Liver (tissue), 9 donors: Measurements from ENCODE around the gene C1orf174. TPM values are rescaled to one million over a fixed set of nuclear protein-coding genes. Genes with fewer than 3 reads are reported as not detected.
A peak's percentile ranks its signal among the peaks of the same experiment; 100 is the strongest.

Experiments
- DNase-seq: peaks from one replicate; pipeline ENCODE4 v3.0.0-alpha.2; 2017; ENCODE audit warnings: low spot score
- H3K27ac ChIP-seq, 2 donors: one replicate each; pipeline ENCODE4 v1.7.0; 2013; ENCODE audit warnings: inconsistent platforms in 2 of 2, low read length in 2 of 2, control low read depth in 1 of 2, low read depth in 1 of 2, mild to moderate bottlenecking in 1 of 2
- H3K27me3 ChIP-seq, 4 donors: one replicate each; pipeline versions ENCODE4 v1.6.1 to v1.7.0; 2013; ENCODE audit warnings: low read length in 3 of 4, inconsistent platforms in 1 of 4, mild to moderate bottlenecking in 1 of 4, moderate library complexity in 1 of 4; ENCODE audit not compliant: control insufficient read depth in 4 of 4, insufficient read depth in 4 of 4
- H3K36me3 ChIP-seq, 4 donors: one replicate each; pipeline versions ENCODE4 v1.6.1 to v1.7.0; 2013; ENCODE audit warnings: low read length in 3 of 4, mild to moderate bottlenecking in 3 of 4, low read depth in 1 of 4, moderate library complexity in 1 of 4; ENCODE audit not compliant: control insufficient read depth in 4 of 4, insufficient read depth in 3 of 4
- H3K4me1 ChIP-seq, 4 donors: one replicate each; pipeline versions ENCODE4 v1.6.1 to v1.7.0; 2013; ENCODE audit warnings: low read length in 3 of 4, mild to moderate bottlenecking in 3 of 4, moderate library complexity in 1 of 4; ENCODE audit not compliant: control insufficient read depth in 4 of 4, insufficient read depth in 4 of 4
- H3K4me3 ChIP-seq, 3 donors: one replicate each; pipeline versions ENCODE4 v1.6.1 to v1.7.0; 2013; ENCODE audit warnings: low read length in 3 of 3, control low read depth in 1 of 3, low read depth in 1 of 3, mild to moderate bottlenecking in 1 of 3
- H3K9ac ChIP-seq, 2 donors: one replicate each; pipeline ENCODE4 v1.7.0; 2013; ENCODE audit warnings: low read length in 2 of 2, mild to moderate bottlenecking in 2 of 2, moderate library complexity in 2 of 2, control low read depth in 1 of 2, low read depth in 1 of 2
- H3K9me3 ChIP-seq, 4 donors: one replicate each; pipeline versions ENCODE4 v1.6.1 to v1.7.0; 2013; ENCODE audit warnings: low read length in 3 of 4; ENCODE audit not compliant: control insufficient read depth in 4 of 4
- ATF3 ChIP-seq: IDR thresholded peaks from 2 replicates; pipeline ENCODE4 v1.6.1; 2016; ENCODE audit warnings: antibody characterized with exemption
- CTCF ChIP-seq: fragments of 150-350 bp; IDR thresholded peaks from 2 replicates; pipeline ENCODE4 v1.5.1; 2017; ENCODE audit warnings: improper control_type of control experiment, low read depth, low read length; ENCODE audit not compliant: missing input control
- FOXA1 ChIP-seq: IDR thresholded peaks from 2 replicates; pipeline ENCODE4 v1.6.1; 2016; ENCODE audit warnings: antibody characterized with exemption
- GABPA ChIP-seq, 2 donors: IDR thresholded peaks in 1 of 2; conservative IDR thresholded peaks in 1 of 2; 2 replicates each; pipeline ENCODE4 v1.6.1; 2016; ENCODE audit warnings: antibody characterized with exemption in 2 of 2, mild to moderate bottlenecking in 1 of 2, moderate library complexity in 1 of 2
- JUND ChIP-seq, 2 donors: IDR thresholded peaks; 2 replicates each; pipeline ENCODE4 v1.6.1; 2016; ENCODE audit warnings: antibody characterized with exemption in 2 of 2
- MAX ChIP-seq: IDR thresholded peaks from 2 replicates; pipeline ENCODE4 v1.6.1; 2016; ENCODE audit warnings: antibody characterized with exemption
- NR2F2 ChIP-seq: IDR thresholded peaks from 2 replicates; pipeline ENCODE4 v1.6.1; 2016; ENCODE audit warnings: antibody characterized with exemption
- RAD21 ChIP-seq, 2 donors: IDR thresholded peaks; 2 replicates each; pipeline ENCODE4 v1.6.1; 2016; ENCODE audit warnings: antibody characterized with exemption in 2 of 2, mild to moderate bottlenecking in 2 of 2
- REST ChIP-seq: IDR thresholded peaks from 2 replicates; pipeline ENCODE4 v1.6.1; 2016; ENCODE audit warnings: antibody characterized with exemption, mild to moderate bottlenecking
- RXRA ChIP-seq, 2 donors: IDR thresholded peaks; 2 replicates each; pipeline ENCODE4 v1.6.1; 2017 to 2018; ENCODE audit warnings: antibody characterized with exemption in 2 of 2, mild to moderate bottlenecking in 1 of 2
- SP1 ChIP-seq: IDR thresholded peaks from 2 replicates; pipeline ENCODE4 v1.6.1; 2018; ENCODE audit warnings: antibody characterized with exemption, mild to moderate bottlenecking
- TAF1 ChIP-seq: conservative IDR thresholded peaks from 2 replicates; pipeline ENCODE4 v1.6.1; 2016; ENCODE audit warnings: antibody characterized with exemption, mild to moderate bottlenecking
- YY1 ChIP-seq: IDR thresholded peaks from 2 replicates; pipeline ENCODE4 v1.6.1; 2016; ENCODE audit warnings: antibody characterized with exemption, mild to moderate bottlenecking
- ZBTB33 ChIP-seq: IDR thresholded peaks from 2 replicates; pipeline ENCODE4 v1.6.1; 2016; ENCODE audit warnings: antibody characterized with exemption
- WGBS: extraction: QIAGEN DNeasy Blood & Tissue Kit; methylation state at CpG from one replicate; pipeline ENCODE4 v1.1.7; 2013; 5-methylcytosine and 5-hydroxymethylcytosine counted together
- polyA plus RNA-seq, 2 donors: library from polyadenylated mRNA; stranded (reverse) in 1 of 2; unstranded in 1 of 2; fragments of 200-250 nt in 1 of 2; fragments of >200 nt in 1 of 2; fragmentation: Nextera tagmentation in 1 of 2; extraction: Ambion mirVana in 1 of 2; gene quantifications; one replicate each; pipeline versions ENCODE4 v1.2.1 to v1.2.3, GENCODE V29; 2013 to 2015
- total RNA-seq, 2 donors: library from RNA; depleted of rRNA; stranded (reverse); fragments of >200 nt; gene quantifications; one replicate each; pipeline ENCODE4 v1.2.3, GENCODE V29; 2014
- donor health status: healthy.
- donor health status: healthy.
- donor health status: healthy.
- donor health status: healthy.
- donor health status: healthy.

C1orf174 gene
- total and polyA plus RNA-seq, 4 donors, result 10.4 to 17.0 (median 13.8) TPM

GRCh38 chr1:3852711-3853485, 47.2 kb downstream of the C1orf174 start:
- peaks cover 6 to 27% (median 21%) of the 10 kb centered on the region in 4 donors for H3K36me3 ChIP-seq
- H3K4me1 ChIP-seq, result peaks cover 9 to 13% (median 11%) of the 10 kb centered on the region in 4 donors
- WGBS, result 65% methylated on average over 15 of the region's 15 CpGs
- H3K9ac ChIP-seq, result no peak overlapping the region
- no peak overlapping the region for H3K4me3 ChIP-seq
- no peaks in the 10 kb centered on the region for H3K9me3 ChIP-seq
- TF ChIP-seq FOXA1 (no peak), RXRA (IDR thresholded peaks at IDR 0.05) (peak in 1 of 2 donors; percentile 94)
- no peak for DNase-seq
- H3K27me3 ChIP-seq, result no peaks in the 10 kb centered on the region
- no peak overlapping the region for H3K27ac ChIP-seq

GRCh38 chr1:3852091-3852490, 48.0 kb downstream of the C1orf174 start:
- Histone ChIP-seq H3K4me3 (no peak overlapping the region), H3K36me3 (peaks cover 7 to 34% (median 22%) of the 10 kb centered on the region in 4 donors), H3K9ac (no peak overlapping the region), H3K27ac (no peak overlapping the region), H3K27me3 (no peaks in the 10 kb centered on the region), H3K4me1 (peaks cover 6 to 10% (median 8%) of the 10 kb centered on the region in 4 donors), H3K9me3 (no peaks in the 10 kb centered on the region)
- 92% methylated on average over 12 of the region's 12 CpGs for WGBS
- TF ChIP-seq SP1 (no peak), ATF3 (no peak), FOXA1 (no peak), JUND (IDR thresholded peaks at IDR 0.05) (no peak), RAD21 (IDR thresholded peaks at IDR 0.05) (no peak), CTCF (no peak), TAF1 (no peak), YY1 (no peak), ZBTB33 (no peak), REST (no peak), MAX (no peak), NR2F2 (no peak), GABPA (IDR thresholded peaks at IDR 0.05 in 1 of 2, conservative IDR thresholded peaks at IDR 0.05 in 1 of 2) (no peak)
- DNase-seq, result no peak
